Naive thymus-derived CD4-positive, alpha-beta T cell (primary cell): Measurements from ENCODE around the gene BANK1. TPM values are rescaled to one million over a fixed set of nuclear protein-coding genes. Genes with fewer than 3 reads are reported as not detected.

Source experiments
- ATAC-seq: fragments of 150-1000 bp; cut with Tn5 transposase; 2 replicates; pipeline ENCODE4 v1.10.0; 2021; ENCODE audit warnings: mild to moderate bottlenecking, moderate library complexity
- CTCF ChIA-PET: fragments of 350-600 bp; sonication (Branson Sonifier 250); formaldehyde crosslinking; loops from one replicate; lab custom pipeline; 2021; ENCODE audit warnings: antibody characterized with exemption; lab: Charles Lee
- POLR2A ChIA-PET: fragments of 350-600 bp; sonication (Branson Sonifier 250); formaldehyde crosslinking; loops from one replicate; lab custom pipeline; 2021; ENCODE audit warnings: antibody characterized with exemption, inconsistent platforms; lab: Charles Lee
- DNase-seq, 9 donors: peaks; one replicate each; pipeline versions ENCODE4 v3.0.0 to v3.0.0-alpha.2; 2020 to 2022; ENCODE audit warnings: mixed read lengths in 1 of 9
- H3K27ac ChIP-seq: one replicate; pipeline ENCODE4 v1.7.0; 2013; ENCODE audit warnings: mild to moderate bottlenecking, low read depth, low read length, moderate library complexity
- H3K27me3 ChIP-seq, 2 donors: one replicate each; pipeline ENCODE4 v1.7.0; 2013; ENCODE audit warnings: low read length in 2 of 2, mild to moderate bottlenecking in 2 of 2, moderate library complexity in 2 of 2; ENCODE audit not compliant: control insufficient read depth in 2 of 2, insufficient read depth in 2 of 2
- H3K36me3 ChIP-seq, 3 experiments: 1 replicate in 2 of 3; 2 replicates in 1 of 3; pipeline ENCODE4 v1.7.0; 2013; ENCODE audit warnings: low read length in 3 of 3, mild to moderate bottlenecking in 3 of 3, moderate library complexity in 1 of 3; ENCODE audit not compliant: insufficient read depth in 3 of 3, control insufficient read depth in 2 of 3
- H3K4me1 ChIP-seq, 2 donors: one replicate each; pipeline ENCODE4 v1.7.0; 2013; ENCODE audit warnings: low read length in 2 of 2, mild to moderate bottlenecking in 2 of 2, moderate library complexity in 1 of 2; ENCODE audit not compliant: control insufficient read depth in 2 of 2, insufficient read depth in 2 of 2
- H3K4me3 ChIP-seq: 2 replicates; pipeline ENCODE4 v1.7.0; 2013; ENCODE audit warnings: mild to moderate bottlenecking, low read length
- H3K9me3 ChIP-seq, 3 experiments: 1 replicate in 2 of 3; 2 replicates in 1 of 3; pipeline ENCODE4 v1.7.0; 2013; ENCODE audit warnings: low read length in 3 of 3; ENCODE audit not compliant: control insufficient read depth in 2 of 3
- H3K27ac Mint-ChIP-seq, 9 donors: one replicate each; pipeline ENCODE4 v1.8.0; 2020 to 2022; ENCODE audit warnings: mixed read lengths in 9 of 9, mild to moderate bottlenecking in 8 of 9, moderate library complexity in 5 of 9, inconsistent platforms in 2 of 9
- H3K27me3 Mint-ChIP-seq, 5 donors: one replicate each; pipeline ENCODE4 v1.8.0; 2021 to 2022; ENCODE audit warnings: mixed read lengths in 5 of 5, mild to moderate bottlenecking in 1 of 5
- H3K36me3 Mint-ChIP-seq, 5 donors: one replicate each; pipeline ENCODE4 v1.8.0; 2020 to 2022; ENCODE audit warnings: mixed read lengths in 5 of 5, mild to moderate bottlenecking in 3 of 5, inconsistent platforms in 1 of 5
- H3K4me1 Mint-ChIP-seq, 7 donors: one replicate each; pipeline ENCODE4 v1.8.0; 2020 to 2022; ENCODE audit warnings: mixed read lengths in 7 of 7, mild to moderate bottlenecking in 3 of 7, inconsistent platforms in 1 of 7
- H3K4me3 Mint-ChIP-seq, 10 donors: one replicate each; pipeline ENCODE4 v1.8.0; 2020 to 2022; ENCODE audit warnings: mild to moderate bottlenecking in 10 of 10, mixed read lengths in 10 of 10, moderate library complexity in 6 of 10, inconsistent platforms in 2 of 10
- H3K9me3 Mint-ChIP-seq, 11 donors: one replicate each; pipeline ENCODE4 v1.8.0; 2020 to 2022; ENCODE audit warnings: mixed read lengths in 11 of 11, mild to moderate bottlenecking in 4 of 11, inconsistent platforms in 1 of 11, moderate library complexity in 1 of 11
- intact Hi-C, 2 donors: fragments of 100-400 bp; cut with micrococcal nuclease; formaldehyde crosslinking; loops; one replicate each; pipeline ENCODE4 v1.15.1; 2023
- polyA plus RNA-seq, 2 donors: library from polyadenylated mRNA; unstranded; fragments of 300-500 nt; fragmentation: Illumina TruSeq; gene quantifications; one replicate each; pipeline ENCODE4 v1.2.3, GENCODE V29; 2021
- total RNA-seq, 6 experiments: library from RNA in 5 of 6; stranded (reverse) in 5 of 6; gene quantifications; 1 replicate in 5 of 6; 2 replicates in 1 of 6; pipeline ENCODE4 v1.2.3 and lab custom pipeline; 2021 to 2026

BANK1 gene
- total and polyA plus RNA-seq, 7 experiments from 2014 or later = 0.22 to 8.3 (median 0.54) TPM

GRCh38 chr4:101956068-101956825, 165.7 kb downstream of the BANK1 start:
- DNase-seq (no peak), ATAC-seq (no peak)
- Mint-ChIP-seq H3K27me3 (peaks cover 0 to 5% (median 0%) of the 10 kb centered on the region in 5 donors), H3K9me3 (no peaks in the 10 kb centered on the region), H3K4me1 (no peaks in the 10 kb centered on the region), H3K4me3 (no peak overlapping the region), H3K27ac (no peak overlapping the region), H3K36me3 (no peaks in the 10 kb centered on the region)
- ChIA-PET POLR2A (no interaction called here), CTCF (no interaction called here)
- Histone ChIP-seq H3K27me3 (no peaks in the 10 kb centered on the region), H3K4me1 (no peaks in the 10 kb centered on the region), H3K4me3 (no peak overlapping the region), H3K9me3 (no peaks in the 10 kb centered on the region), H3K36me3 (no peaks in the 10 kb centered on the region), H3K27ac (no peak overlapping the region)
- intact Hi-C loops = no loop called here

DNA sequence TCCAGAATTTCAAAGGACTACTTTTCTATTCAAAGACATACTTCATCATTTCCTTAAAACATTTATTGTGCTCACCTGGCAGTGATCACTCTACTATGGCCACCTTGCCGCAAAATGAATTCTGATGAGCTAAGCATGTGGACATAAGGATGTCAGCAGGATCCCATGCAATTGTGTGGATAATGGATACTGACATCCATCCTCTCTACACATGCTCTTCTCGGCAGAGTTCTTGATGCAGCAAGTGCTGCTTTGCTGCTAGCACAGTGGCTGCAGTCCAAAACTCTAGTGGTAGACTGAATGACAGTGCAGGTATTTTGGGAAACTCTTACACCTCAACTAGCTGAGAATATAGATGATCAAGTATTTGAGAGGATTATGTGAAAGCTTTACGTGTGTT, 168.0 kb downstream of the BANK1 start:
- no peaks in the 10 kb centered on the region for H3K9me3 ChIP-seq
- DNase-seq = no peak
- POLR2A ChIA-PET = no interaction called here
- no peaks in the 10 kb centered on the region for H3K9me3 Mint-ChIP-seq
- no peaks in the 10 kb centered on the region for H3K36me3 ChIP-seq
- H3K4me1 ChIP-seq = no peaks in the 10 kb centered on the region
- no peak overlapping the region for H3K27ac Mint-ChIP-seq
- no peak for ATAC-seq
- H3K4me3 ChIP-seq = no peak overlapping the region
- H3K4me3 Mint-ChIP-seq = no peak overlapping the region
- CTCF ChIA-PET = no interaction called here
- no peak overlapping the region for H3K27ac ChIP-seq
- intact Hi-C loops = no loop called here
- peaks cover 0 to 4% (median 0%) of the 10 kb centered on the region in 5 donors for H3K27me3 Mint-ChIP-seq
- no peaks in the 10 kb centered on the region for H3K36me3 Mint-ChIP-seq
- H3K4me1 Mint-ChIP-seq = no peaks in the 10 kb centered on the region
- no peaks in the 10 kb centered on the region for H3K27me3 ChIP-seq

- H3K9me3 Mint-ChIP-seq = no peaks in the 10 kb centered on the region
- Histone ChIP-seq H3K9me3 (no peaks in the 10 kb centered on the region), H3K4me3 (no peak overlapping the region), H3K27ac (no peak overlapping the region), H3K36me3 (no peaks in the 10 kb centered on the region), H3K27me3 (no peaks in the 10 kb centered on the region), H3K4me1 (no peaks in the 10 kb centered on the region)
- H3K4me1 Mint-ChIP-seq = no peaks in the 10 kb centered on the region
- DNase-seq (no peak), ATAC-seq (no peak)
- ChIA-PET POLR2A (no interaction called here), CTCF (no interaction called here)
- intact Hi-C loops = no loop called here
- peaks cover 0 to 4% (median 0%) of the 10 kb centered on the region in 5 donors for H3K27me3 Mint-ChIP-seq
- no peak overlapping the region for H3K4me3 Mint-ChIP-seq
- H3K27ac Mint-ChIP-seq = no peak overlapping the region
- H3K36me3 Mint-ChIP-seq = no peaks in the 10 kb centered on the region
Observed at GRCh38 chr4:101960431-101960830, 169.9 kb downstream of the BANK1 start.

GRCh38 chr4:101961144-101961543, 170.6 kb downstream of the BANK1 start:
- CTCF ChIA-PET = no interaction called here
- H3K4me3 Mint-ChIP-seq = no peak overlapping the region

DNA sequence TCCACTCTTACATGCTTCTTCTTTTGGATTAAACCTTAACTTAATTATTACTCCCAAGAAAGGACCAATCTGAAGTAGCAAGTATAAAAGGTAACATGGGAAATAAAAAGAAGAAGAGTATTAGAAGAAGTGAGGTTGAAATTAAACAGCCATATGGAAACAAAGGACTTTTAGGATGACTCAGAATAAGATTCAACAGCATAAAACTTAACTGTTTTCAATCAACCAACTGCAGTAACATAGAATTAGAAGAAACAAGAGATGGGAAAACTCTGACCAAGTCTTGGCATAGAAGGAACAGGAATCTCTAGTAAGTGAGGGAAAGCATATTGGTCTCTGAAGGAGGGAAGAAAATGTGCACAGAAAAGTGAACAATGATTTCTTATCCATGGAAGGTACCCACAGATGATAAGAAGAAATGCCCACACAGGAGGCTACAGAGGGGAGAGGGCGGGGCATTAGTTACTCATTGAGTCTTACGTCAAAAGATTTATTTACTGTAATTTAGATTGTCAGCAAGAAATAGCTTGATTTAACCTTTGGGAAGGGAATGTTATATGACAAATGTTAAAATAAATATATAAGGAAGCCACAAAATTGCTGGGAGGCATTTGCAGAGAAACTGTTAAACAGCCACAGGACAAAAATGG, 177.3 kb downstream of the BANK1 start:
- no peaks in the 10 kb centered on the region for H3K36me3 ChIP-seq
- Mint-ChIP-seq H3K36me3 (no peaks in the 10 kb centered on the region), H3K9me3 (no peaks in the 10 kb centered on the region), H3K27me3 (peaks cover 0 to 24% (median 2%) of the 10 kb centered on the region in 5 donors), H3K4me3 (no peak overlapping the region), H3K4me1 (no peaks in the 10 kb centered on the region), H3K27ac (no peak overlapping the region)
- no peaks in the 10 kb centered on the region for H3K4me1 ChIP-seq
- ChIA-PET POLR2A (no interaction called here), CTCF (interaction anchor here (0.7 kb wide), 1 partner anchor 204 kb away, joined by 3 read pairs; no protein-coding TSS in a partner anchor)
- no peaks in the 10 kb centered on the region for H3K9me3 ChIP-seq
- ATAC-seq (no peak), DNase-seq (no peak)
- H3K4me3 ChIP-seq = no peak overlapping the region
- H3K27ac ChIP-seq = no peak overlapping the region
- intact Hi-C loops = no loop called here
- H3K27me3 ChIP-seq = no peaks in the 10 kb centered on the region

More at GRCh38 chr4:101961144-101961543, 170.6 kb downstream of the BANK1 start:
- intact Hi-C loops = no loop called here
- peaks cover 0 to 4% (median 0%) of the 10 kb centered on the region in 5 donors for H3K27me3 Mint-ChIP-seq
- ATAC-seq = no peak
- H3K4me3 ChIP-seq = no peak overlapping the region
- H3K4me1 Mint-ChIP-seq = no peaks in the 10 kb centered on the region
- no peaks in the 10 kb centered on the region for H3K36me3 Mint-ChIP-seq
- no peaks in the 10 kb centered on the region for H3K27me3 ChIP-seq
- no peak for DNase-seq
- no peaks in the 10 kb centered on the region for H3K9me3 Mint-ChIP-seq
- POLR2A ChIA-PET = no interaction called here
- H3K9me3 ChIP-seq = no peaks in the 10 kb centered on the region
- no peak overlapping the region for H3K27ac Mint-ChIP-seq
- no peaks in the 10 kb centered on the region for H3K36me3 ChIP-seq
- H3K27ac ChIP-seq = no peak overlapping the region
- no peaks in the 10 kb centered on the region for H3K4me1 ChIP-seq

DNA sequence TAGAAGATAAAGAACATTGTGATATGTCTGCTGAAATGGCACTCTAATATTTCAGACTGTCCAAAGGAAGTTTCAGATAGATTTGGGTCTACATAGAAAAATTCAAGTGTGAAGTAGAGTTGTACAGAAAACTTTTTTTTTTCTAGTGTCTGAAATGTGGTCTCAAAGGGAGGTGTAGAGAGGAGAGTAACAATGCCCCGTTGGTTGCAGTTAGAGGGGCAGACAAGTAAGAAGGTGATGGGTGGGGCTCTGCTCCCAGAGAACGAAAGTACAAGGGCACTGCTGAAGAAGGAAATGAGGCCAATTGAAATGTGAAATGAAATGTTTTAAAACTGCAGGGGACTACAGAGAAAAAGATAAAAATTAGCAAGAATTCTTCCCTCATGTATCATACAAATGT, 177.8 kb downstream of the BANK1 start:
- DNase-seq = no peak
- Histone ChIP-seq H3K27ac (no peak overlapping the region), H3K9me3 (no peaks in the 10 kb centered on the region), H3K4me1 (no peaks in the 10 kb centered on the region), H3K27me3 (no peaks in the 10 kb centered on the region), H3K36me3 (no peaks in the 10 kb centered on the region), H3K4me3 (no peak overlapping the region)
- ChIA-PET CTCF (no interaction called here), POLR2A (no interaction called here)
- H3K27ac Mint-ChIP-seq = no peak overlapping the region
- no peaks in the 10 kb centered on the region for H3K9me3 Mint-ChIP-seq
- ATAC-seq = no peak
- intact Hi-C loops = no loop called here
- no peaks in the 10 kb centered on the region for H3K36me3 Mint-ChIP-seq
- H3K4me1 Mint-ChIP-seq = no peaks in the 10 kb centered on the region
- H3K4me3 Mint-ChIP-seq = no peak overlapping the region
- H3K27me3 Mint-ChIP-seq = peaks cover 0 to 24% (median 2%) of the 10 kb centered on the region in 5 donors

DNA sequence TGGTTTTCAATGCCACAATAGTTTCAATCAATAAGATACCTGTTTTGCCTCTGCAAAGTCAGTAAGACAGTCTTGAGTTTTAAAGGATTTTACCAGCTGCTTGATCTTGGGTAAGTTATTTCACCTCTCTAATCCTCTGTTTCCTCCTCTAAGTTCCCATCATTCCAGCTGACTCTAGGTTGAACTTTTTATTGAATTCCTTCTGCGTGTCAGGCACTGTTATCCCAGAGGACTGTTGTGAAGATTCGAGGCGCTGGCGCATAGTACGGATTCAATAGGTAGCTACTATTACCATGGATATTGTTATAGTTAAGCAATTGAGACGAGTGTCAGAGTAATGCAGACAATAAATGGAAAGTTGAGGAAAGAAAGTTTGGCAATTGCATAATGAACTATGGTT, 179.4 kb downstream of the BANK1 start:
- CTCF ChIA-PET = no interaction called here
- Histone ChIP-seq H3K27me3 (no peaks in the 10 kb centered on the region), H3K4me3 (no peak overlapping the region), H3K36me3 (no peaks in the 10 kb centered on the region), H3K9me3 (no peaks in the 10 kb centered on the region), H3K27ac (no peak overlapping the region), H3K4me1 (no peaks in the 10 kb centered on the region)
- DNase-seq (no peak), ATAC-seq (no peak)
- Mint-ChIP-seq H3K36me3 (no peaks in the 10 kb centered on the region), H3K27me3 (peaks cover 0 to 24% (median 4%) of the 10 kb centered on the region in 5 donors), H3K9me3 (no peaks in the 10 kb centered on the region), H3K27ac (no peak overlapping the region), H3K4me1 (no peaks in the 10 kb centered on the region), H3K4me3 (no peak overlapping the region)
- intact Hi-C loops = no loop called here
- POLR2A ChIA-PET = no interaction called here
